ENCODE measurements around the gene PSMA6.
"Not testable (repeated sequence)": the region's sequence is repeated elsewhere in the genome, so short reads cannot be mapped to it uniquely, and the experiment has no call there.

- not testable (repeated sequence) for TF ChIP-seq CTCF, POLR2A (IDR thresholded peaks at IDR 0.05)
These were observed 9.2 kb downstream of the PSMA6 start for GRCh38 chr14:35301334-35301733.

Data from Peyer's patch (tissue), 4 donors.